ENCODE results near the gene RACGAP1.

DNA sequence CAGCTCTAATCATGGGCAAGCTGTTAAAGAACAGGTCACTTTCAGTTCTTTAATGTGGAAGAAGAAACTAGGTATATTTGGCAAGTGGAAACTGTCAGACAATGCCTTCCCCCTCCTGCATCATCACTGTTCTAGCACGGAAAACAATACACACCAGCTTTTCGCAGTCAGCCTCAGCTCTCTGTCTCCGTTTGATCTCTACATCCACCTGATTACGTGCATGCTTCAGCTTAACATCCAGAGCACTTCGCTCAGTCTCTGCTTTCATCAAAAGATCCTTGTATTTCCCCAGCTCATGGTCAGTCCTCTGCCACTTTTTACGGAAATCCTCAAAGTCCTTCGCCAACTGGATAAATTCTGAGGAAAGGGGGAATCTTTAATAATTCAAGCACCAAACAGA is 19.0 kb downstream of the RACGAP1 start:
- TF ChIP-seq EZH2 (IDR thresholded peaks at IDR 0.05; ENCODE audit: low read depth) = no peak
- TF ChIP-seq, protein P1, sequence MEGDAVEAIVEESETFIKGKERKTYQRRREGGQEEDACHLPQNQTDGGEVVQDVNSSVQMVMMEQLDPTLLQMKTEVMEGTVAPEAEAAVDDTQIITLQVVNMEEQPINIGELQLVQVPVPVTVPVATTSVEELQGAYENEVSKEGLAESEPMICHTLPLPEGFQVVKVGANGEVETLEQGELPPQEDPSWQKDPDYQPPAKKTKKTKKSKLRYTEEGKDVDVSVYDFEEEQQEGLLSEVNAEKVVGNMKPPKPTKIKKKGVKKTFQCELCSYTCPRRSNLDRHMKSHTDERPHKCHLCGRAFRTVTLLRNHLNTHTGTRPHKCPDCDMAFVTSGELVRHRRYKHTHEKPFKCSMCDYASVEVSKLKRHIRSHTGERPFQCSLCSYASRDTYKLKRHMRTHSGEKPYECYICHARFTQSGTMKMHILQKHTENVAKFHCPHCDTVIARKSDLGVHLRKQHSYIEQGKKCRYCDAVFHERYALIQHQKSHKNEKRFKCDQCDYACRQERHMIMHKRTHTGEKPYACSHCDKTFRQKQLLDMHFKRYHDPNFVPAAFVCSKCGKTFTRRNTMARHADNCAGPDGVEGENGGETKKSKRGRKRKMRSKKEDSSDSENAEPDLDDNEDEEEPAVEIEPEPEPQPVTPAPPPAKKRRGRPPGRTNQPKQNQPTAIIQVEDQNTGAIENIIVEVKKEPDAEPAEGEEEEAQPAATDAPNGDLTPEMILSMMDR (conservative IDR thresholded peaks at IDR 0.05) = no peak

All from PC-9 (cell line).